Measurements from ENCODE around the gene LRRC25. TPM values are rescaled to one million over a fixed set of nuclear protein-coding genes. Genes with fewer than 3 reads are reported as not detected.

LRRC25 gene
- total RNA-seq, 1 experiment from 2014 or later = 0.12 TPM

GRCh38 chr19:18412610-18413239 lies 15.3 kb upstream of the LRRC25 start:
- Histone ChIP-seq H3K27ac (ENCODE audit: low read depth, low read length) (no peak overlapping the region), H3K4me1 (ENCODE audit: control insufficient read depth in 1 of 2, insufficient read depth in 2 of 2, low read length in 2 of 2) (peaks cover 40 to 72% of the 10 kb centered on the region in 2 experiments), H3K27me3 (ENCODE audit: insufficient read depth, low read length) (no peaks in the 10 kb centered on the region), H3K9me3 (ENCODE audit: control insufficient read depth in 1 of 2, insufficient read depth in 1 of 2, low read depth in 1 of 2, low read length in 2 of 2) (no peaks in the 10 kb centered on the region), H3K36me3 (ENCODE audit: control insufficient read depth in 1 of 2, insufficient read depth in 2 of 2, low read length in 2 of 2) (no peaks in the 10 kb centered on the region), H3K4me3 (replicated peaks in 1 of 2; ENCODE audit: low read depth in 1 of 2, low read length in 2 of 2) (no peak overlapping the region), H3K9ac (ENCODE audit: low read length) (no peak overlapping the region), H4K20me1 (ENCODE audit: insufficient read depth) (no peaks in the 10 kb centered on the region), H3K9me2 (ENCODE audit: insufficient read depth) (no peaks in the 10 kb centered on the region), H3K4me2 (ENCODE audit: low read length) (no peak overlapping the region), H3K79me2 (ENCODE audit: insufficient read depth, low read length) (no peaks in the 10 kb centered on the region), H2AFZ (ENCODE audit: low read depth, low read length, poor library complexity, severe bottlenecking) (no peak overlapping the region)
- POLR2A ChIA-PET = interaction anchor here (0.7 to 5.4 kb wide), 2 partner anchors 23 to 32 kb away, joined by 4 to 40 read pairs; no protein-coding TSS in a partner anchor
- no peak for ATAC-seq
- TF ChIP-seq REST (IDR thresholded peaks at IDR 0.05; ENCODE audit: low read depth) = no peak
- TF ChIP-seq POLR2A (IDR thresholded peaks at IDR 0.05; ENCODE audit: borderline replicate concordance, extremely low read depth, insufficient read depth, insufficient read length) = no peak
- no peak for TF ChIP-seq MAX (IDR thresholded peaks at IDR 0.05)
- no peak for TF ChIP-seq CTCF (IDR thresholded peaks at IDR 0.05 in 2 of 3, conservative IDR thresholded peaks at IDR 0.05 in 1 of 3; ENCODE audit: borderline replicate concordance in 1 of 3, insufficient read depth in 1 of 3, low read depth in 2 of 3, low read length in 2 of 3)
- TF ChIP-seq JUND (IDR thresholded peaks at IDR 0.05) = no peak
- intact Hi-C loops (cut with micrococcal nuclease) = no loop called here
- RAD21 ChIA-PET (ENCODE audit: low non-redundant PET in 1 of 2, low total read pairs in 2 of 2, uncharacterized antibody in 2 of 2, unreplicated experiment in 2 of 2) = interaction anchor here in 1 of 2 experiments (0.7 to 1.2 kb wide), 2 partner anchors 24 to 56 kb away, joined by 4 read pairs; no protein-coding TSS in a partner anchor
- CTCF ChIA-PET = interaction anchor here (0.7 to 3.7 kb wide), 4 partner anchors 63 to 261 kb away, joined by 3 to 18 read pairs (median 3); partner anchors contain the start of gene MPV17L2
- BruUV-seq (replicated peaks) = no TSS peak
- DNase-seq (ENCODE audit: low read depth, low spot score) = no peak
